K562 (cell line): ENCODE results near the gene PPP4C. TPM values are rescaled to one million over a fixed set of nuclear protein-coding genes. Genes with fewer than 3 reads are reported as not detected.

Source experiments
- ATAC-seq: fragments of 200-7000 bp; cut with Tn5 transposase; 3 replicates; pipeline ENCODE4 v1.9.1; 2020; ENCODE audit warnings: moderate library complexity
- BruUV-seq: library from RNA; stranded (reverse); fragments of 400-500 nt; replicated peaks from 2 replicates; lab custom pipeline; 2021; lab: Mats Ljungman, UMichigan
- CTCF ChIA-PET: fragments of 300-600 bp; formaldehyde crosslinking; extraction: SDS; loops from one replicate; lab custom pipeline; 2021; ENCODE audit warnings: low intra/inter-chr PET ratio; lab: Yijun Ruan, JAX
- POLR2A ChIA-PET: fragments of 300-600, 350-650 bp; sonication (Branson Sonifier 250); formaldehyde crosslinking; extraction: SDS; loops from one replicate; lab custom pipeline; 2021; ENCODE audit warnings: antibody characterized with exemption, inconsistent platforms; lab: Yijun Ruan, JAX
- DNase-seq, 4 experiments: peaks; one replicate each; pipeline versions ENCODE4 v3.0.0 to v3.0.0-alpha.2; 2011 to 2018; ENCODE audit warnings: low spot score in 3 of 4, mixed read lengths in 3 of 4; ENCODE audit errors: extremely low read depth in 1 of 4
- FAIRE-seq: peaks from 2 replicates; lab custom pipeline; 2011; peaks lifted over from hg19 to GRCh38; lab: Jason Lieb, UNC
- H2AFZ ChIP-seq: 2 replicates; pipeline ENCODE4 v1.6.0; 2011; ENCODE audit warnings: low read depth, low read length, control low read depth, inconsistent platforms
- H3K27ac ChIP-seq: fragments of 200-600 bp; 3 replicates; pipeline ENCODE4 v1.8.0; 2011; ENCODE audit warnings: low read depth, mild to moderate bottlenecking, control low read depth, inconsistent platforms, low read length, moderate library complexity, mixed read lengths; ENCODE audit errors: extremely low read depth
- H3K27me3 ChIP-seq, 2 experiments: fragments of 300-600 bp in 1 of 2; 2 replicates in 1 of 2; 3 replicates in 1 of 2; pipeline versions ENCODE4 v1.6.0 to v1.8.0; 2011; ENCODE audit warnings: inconsistent platforms in 2 of 2, low read length in 2 of 2, mild to moderate bottlenecking in 1 of 2, mixed read lengths in 1 of 2, moderate library complexity in 1 of 2; ENCODE audit not compliant: control insufficient read depth in 2 of 2, insufficient read depth in 2 of 2
- H3K36me3 ChIP-seq: fragments of 300-600 bp; 3 replicates; pipeline ENCODE4 v1.8.0; 2011; ENCODE audit warnings: mild to moderate bottlenecking, low read length, inconsistent platforms; ENCODE audit not compliant: control insufficient read depth, insufficient read depth
- H3K4me1 ChIP-seq, 2 experiments: fragments of 200-600 bp in 1 of 2; replicated peaks in 1 of 2; 2 replicates in 1 of 2; 3 replicates in 1 of 2; pipeline versions ENCODE4 v1.5.1 to v1.8.0; 2011; ENCODE audit warnings: inconsistent platforms in 2 of 2, low read length in 2 of 2, mild to moderate bottlenecking in 1 of 2, mixed read lengths in 1 of 2, moderate library complexity in 1 of 2; ENCODE audit not compliant: control insufficient read depth in 2 of 2, insufficient read depth in 2 of 2
- H3K4me2 ChIP-seq: 2 replicates; pipeline ENCODE4 v1.6.1; 2011; ENCODE audit warnings: low read length, control low read depth, inconsistent platforms, mixed read lengths; ENCODE audit not compliant: insufficient read depth
- H3K4me3 ChIP-seq: fragments of 200-600 bp; sonication (generic), shearing (Covaris generic); 2 replicates; pipeline ENCODE4 v1.5.1; 2016; ENCODE audit warnings: control low read depth, inconsistent platforms
- H3K79me2 ChIP-seq: fragments of 200-600 bp; 3 replicates; pipeline ENCODE4 v1.8.0; 2011; ENCODE audit warnings: low read length, inconsistent platforms; ENCODE audit not compliant: control insufficient read depth, insufficient read depth
- H3K9ac ChIP-seq, 2 experiments: 2 replicates each; pipeline versions ENCODE4 v1.6.0 to v1.6.1; 2011; ENCODE audit warnings: low read depth in 2 of 2, low read length in 2 of 2, control low read depth in 1 of 2, inconsistent platforms in 1 of 2, mild to moderate bottlenecking in 1 of 2, mixed read lengths in 1 of 2; ENCODE audit not compliant: insufficient read depth in 1 of 2
- H3K9me1 ChIP-seq: one replicate; pipeline ENCODE4 v1.6.0; 2011; ENCODE audit warnings: inconsistent platforms, mild to moderate bottlenecking, low read length, moderate library complexity; ENCODE audit not compliant: control insufficient read depth, insufficient read depth
- H3K9me3 ChIP-seq: replicated peaks from 2 replicates; pipeline ENCODE4 v1.5.1; 2011; ENCODE audit warnings: low read depth, low read length, inconsistent platforms; ENCODE audit not compliant: control insufficient read depth, insufficient read depth
- H4K20me1 ChIP-seq: replicated peaks from 2 replicates; pipeline ENCODE4 v1.6.1; 2011; ENCODE audit warnings: low read length, inconsistent platforms, mixed read lengths; ENCODE audit not compliant: control insufficient read depth, insufficient read depth
- CCNT2 ChIP-seq: IDR thresholded peaks from 2 replicates; pipeline ENCODE4 v1.6.1; 2011; ENCODE audit warnings: borderline replicate concordance, low read depth, mild to moderate bottlenecking, moderate library complexity, mixed read lengths, low read length; ENCODE audit not compliant: insufficient read length; ENCODE audit errors: extremely low read depth
- CEBPB ChIP-seq: fragments of 450-650 bp; IDR thresholded peaks from 2 replicates; pipeline ENCODE4 v1.6.1; 2016; ENCODE audit warnings: missing genetic modification characterization, missing compliant biosample characterization
- GATAD2B ChIP-seq: fragments of 450-650 bp; IDR thresholded peaks from 2 replicates; pipeline ENCODE4 v1.6.1; 2017; ENCODE audit warnings: mild to moderate bottlenecking, borderline replicate concordance
- MIER1 ChIP-seq: fragments of 450-650 bp; IDR thresholded peaks from 2 replicates; pipeline ENCODE4 v1.6.1; 2016; ENCODE audit warnings: antibody characterized with exemption, mild to moderate bottlenecking, low read depth
- NEUROD1 ChIP-seq: fragments of 150-350 bp; IDR thresholded peaks from 2 replicates; pipeline ENCODE4 v1.6.1; 2014; ENCODE audit warnings: borderline replicate concordance, low read length, low read depth; ENCODE audit not compliant: partially characterized antibody
- ZNF57 ChIP-seq: fragments of 450-650 bp; formaldehyde crosslinking; IDR thresholded peaks from 2 replicates; pipeline ENCODE4 v1.4.0; 2020; ENCODE audit warnings: mild to moderate bottlenecking, moderate library complexity
- WGBS: fragments of 100-300 bp; shearing (Covaris generic); methylation state at CpG from one replicate; pipeline ENCODE4 v1.1.6; 2016; ENCODE audit warnings: low coverage, mixed read lengths; ENCODE audit not compliant: insufficient coverage; ENCODE audit errors: missing lambda C conversion rate; 5-methylcytosine and 5-hydroxymethylcytosine counted together
- in situ Hi-C: fragments of 300-500 bp; cut with MboI; formaldehyde crosslinking; loops from 4 replicates; pipeline ENCODE4 v1.15.0; 2018; ENCODE audit warnings: inconsistent platforms, mixed read lengths
- intact Hi-C: fragments of 100-400 bp; cut with micrococcal nuclease; formaldehyde crosslinking; loops from 2 replicates; pipeline ENCODE4 v1.14.2; 2022
- polyA plus RNA-seq, 8 experiments: library from polyadenylated mRNA; depleted of rRNA in 4 of 8; stranded (reverse) in 5 of 8; unstranded in 3 of 8; fragments of >200 nt; fragmentation: Nextera tagmentation in 2 of 8; fragmentation: Illumina TruSeq in 1 of 8; extraction: Ambion mirVana in 2 of 8; extraction: Trizol in 1 of 8; gene quantifications; 2 replicates each; pipeline versions ENCODE4 v1.2.1 to v1.2.3, GENCODE V29; 2011 to 2014; ENCODE audit warnings: inconsistent platforms in 1 of 8, missing spikeins in 1 of 8
- total RNA-seq, 7 experiments: library from RNA; depleted of rRNA in 6 of 7; stranded (reverse); fragments of >200 nt in 6 of 7; fragmentation: Illumina TruSeq in 2 of 7; extraction: Trizol in 2 of 7; gene quantifications; 2 replicates each; pipeline versions ENCODE4 v1.2.1 to v1.2.3, GENCODE V29; 2011 to 2021; ENCODE audit warnings: low replicate concordance in 1 of 7
- TF ChIP-seq, protein P1 (sequence below): sonication (generic); formaldehyde crosslinking; IDR thresholded peaks from 2 replicates; pipeline ENCODE4 v1.8.0; 2022; ENCODE audit warnings: mild to moderate bottlenecking, missing genetic modification reagents
- TF ChIP-seq, protein P2 (sequence below): fragments of 450-650 bp; IDR thresholded peaks from 2 replicates; pipeline ENCODE4 v1.6.1; 2017; ENCODE audit warnings: antibody characterized with exemption, mild to moderate bottlenecking

Gene PPP4C
- total and polyA plus RNA-seq, 9 of the 15 experiments (the other 6 are each of a cell fraction or from before 2014, with no cell fraction given): 3.5 to 183 (median 131) TPM

DNA sequence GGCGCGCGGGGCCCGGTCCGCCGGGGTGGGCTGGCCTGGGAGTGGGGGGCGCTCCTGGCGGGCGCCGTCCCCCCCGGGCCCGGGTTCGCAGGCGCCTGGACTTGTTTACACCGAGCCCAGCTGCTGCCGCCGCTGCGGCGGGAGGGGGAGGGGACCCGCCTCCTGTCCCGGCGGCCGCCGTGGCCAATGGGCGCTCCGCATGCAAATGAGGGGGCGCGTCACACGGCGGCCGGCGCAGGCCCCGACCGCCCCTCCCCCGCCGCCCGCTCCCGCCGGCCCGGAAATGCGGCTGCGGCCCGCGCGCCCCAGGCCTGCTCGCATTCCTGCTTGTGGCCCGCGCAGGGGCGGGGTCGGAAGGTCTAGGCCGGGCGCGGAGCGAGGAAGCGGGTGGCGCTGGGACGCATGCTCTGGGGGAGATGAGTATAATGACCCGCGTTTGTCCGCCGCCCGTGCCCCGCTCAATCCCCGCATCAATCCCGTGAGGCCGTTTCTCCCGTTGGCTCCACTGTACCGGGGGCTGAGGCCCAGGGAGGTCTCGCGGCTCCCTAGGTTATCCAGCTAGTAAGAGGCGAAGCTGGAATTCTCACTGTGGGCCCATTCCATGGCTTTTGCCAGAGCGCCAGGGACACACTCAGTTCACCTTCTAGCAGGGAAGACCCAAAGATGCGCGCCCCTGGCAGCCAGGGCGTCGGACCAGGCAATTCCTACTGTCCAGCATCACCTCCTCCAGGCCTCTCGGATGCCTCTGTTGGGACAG, 20.5 kb downstream of the PPP4C start, which contains the start of gene YPEL3:
Gene YPEL3 (minus strand): TSS at position 109 of the 757 bp plus-strand sequence. CDS start 731 bp downstream, outside the sequence.
- Histone ChIP-seq H3K9me3 (peaks cover 21% of the 10 kb centered on the region), H4K20me1 (no peaks in the 10 kb centered on the region), H3K27ac (peak within 1 kb of the TSS; percentile 88), H3K9ac (peak within 1 kb of the TSS; percentile 71 to 91), H3K27me3 (no peaks in the 10 kb centered on the region), H3K9me1 (no peaks in the 10 kb centered on the region), H3K4me1 (peaks cover 28 to 51% of the 10 kb centered on the region in 2 experiments), H3K4me3 (peak within 1 kb of the TSS; percentile 33), H2AFZ (peak within 1 kb of the TSS; percentile 96), H3K79me2 (peaks cover 3% of the 10 kb centered on the region; the same call in 1 of the 3 replicates), H3K36me3 (no peaks in the 10 kb centered on the region; the same call in 2 of the 3 replicates), H3K4me2 (peak within 1 kb of the TSS; percentile 78)
- DNase-seq (peak; percentile 93 to 98 (median 98)), ATAC-seq (peak; percentile 73), FAIRE-seq (peak; percentile 56)
- in situ Hi-C loops: no loop called here
- ChIA-PET CTCF (no interaction called here), POLR2A (interaction anchor here (1.0 to 1.7 kb wide), 5 partner anchors 15 to 22 kb away, joined by 3 to 5 read pairs (median 3); no protein-coding TSS in a partner anchor)
- intact Hi-C loops: loop anchor here (10.0 kb wide), 1 partner anchor 559 kb away; the partner anchor contains the start of genes FBRS and PRR14
- 28% methylated on average over 24 of the region's 77 CpGs for WGBS
- BruUV-seq: TSS peak; percentile 61
- peak; percentile 71; the same call in 1 of the 2 replicates for TF ChIP-seq GATAD2B
- no peak for TF ChIP-seq ZNF57 (CRISPR knock-in tag)
- peak; percentile 34 for TF ChIP-seq NEUROD1
- TF ChIP-seq, protein P1, sequence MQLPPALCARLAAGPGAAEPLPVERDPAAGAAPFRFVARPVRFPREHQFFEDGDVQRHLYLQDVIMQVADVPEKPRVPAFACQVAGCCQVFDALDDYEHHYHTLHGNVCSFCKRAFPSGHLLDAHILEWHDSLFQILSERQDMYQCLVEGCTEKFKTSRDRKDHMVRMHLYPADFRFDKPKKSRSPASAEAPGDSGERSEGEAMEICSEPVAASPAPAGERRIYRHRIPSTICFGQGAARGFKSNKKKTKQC (CRISPR knock-in tag): peak; percentile 40; the same call in 1 of the 2 replicates
- TF ChIP-seq, protein P2, sequence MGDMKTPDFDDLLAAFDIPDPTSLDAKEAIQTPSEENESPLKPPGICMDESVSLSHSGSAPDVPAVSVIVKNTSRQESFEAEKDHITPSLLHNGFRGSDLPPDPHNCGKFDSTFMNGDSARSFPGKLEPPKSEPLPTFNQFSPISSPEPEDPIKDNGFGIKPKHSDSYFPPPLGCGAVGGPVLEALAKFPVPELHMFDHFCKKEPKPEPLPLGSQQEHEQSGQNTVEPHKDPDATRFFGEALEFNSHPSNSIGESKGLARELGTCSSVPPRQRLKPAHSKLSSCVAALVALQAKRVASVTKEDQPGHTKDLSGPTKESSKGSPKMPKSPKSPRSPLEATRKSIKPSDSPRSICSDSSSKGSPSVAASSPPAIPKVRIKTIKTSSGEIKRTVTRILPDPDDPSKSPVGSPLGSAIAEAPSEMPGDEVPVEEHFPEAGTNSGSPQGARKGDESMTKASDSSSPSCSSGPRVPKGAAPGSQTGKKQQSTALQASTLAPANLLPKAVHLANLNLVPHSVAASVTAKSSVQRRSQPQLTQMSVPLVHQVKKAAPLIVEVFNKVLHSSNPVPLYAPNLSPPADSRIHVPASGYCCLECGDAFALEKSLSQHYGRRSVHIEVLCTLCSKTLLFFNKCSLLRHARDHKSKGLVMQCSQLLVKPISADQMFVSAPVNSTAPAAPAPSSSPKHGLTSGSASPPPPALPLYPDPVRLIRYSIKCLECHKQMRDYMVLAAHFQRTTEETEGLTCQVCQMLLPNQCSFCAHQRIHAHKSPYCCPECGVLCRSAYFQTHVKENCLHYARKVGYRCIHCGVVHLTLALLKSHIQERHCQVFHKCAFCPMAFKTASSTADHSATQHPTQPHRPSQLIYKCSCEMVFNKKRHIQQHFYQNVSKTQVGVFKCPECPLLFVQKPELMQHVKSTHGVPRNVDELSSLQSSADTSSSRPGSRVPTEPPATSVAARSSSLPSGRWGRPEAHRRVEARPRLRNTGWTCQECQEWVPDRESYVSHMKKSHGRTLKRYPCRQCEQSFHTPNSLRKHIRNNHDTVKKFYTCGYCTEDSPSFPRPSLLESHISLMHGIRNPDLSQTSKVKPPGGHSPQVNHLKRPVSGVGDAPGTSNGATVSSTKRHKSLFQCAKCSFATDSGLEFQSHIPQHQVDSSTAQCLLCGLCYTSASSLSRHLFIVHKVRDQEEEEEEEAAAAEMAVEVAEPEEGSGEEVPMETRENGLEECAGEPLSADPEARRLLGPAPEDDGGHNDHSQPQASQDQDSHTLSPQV: 0 out of 2 replicates have a peak, but pooled peaks have one; percentile 52
- 0 out of 2 replicates have a peak, but pooled peaks have one; percentile 53 for TF ChIP-seq MIER1
- TF ChIP-seq CEBPB (tag): no peak
- TF ChIP-seq CCNT2: peak; percentile 76
